Upper lobe of left lung (tissue), 6 donors: Measurements from ENCODE around the gene UBE2D3. TPM values are rescaled to one million over a fixed set of nuclear protein-coding genes. Genes with fewer than 3 reads are reported as not detected.
A peak's percentile ranks its signal among the peaks of the same experiment; 100 is the strongest.
"Not testable (repeated sequence)": the region's sequence is repeated elsewhere in the genome, so short reads cannot be mapped to it uniquely, and the experiment has no call there.

Experiments used
- ATAC-seq, 2 donors: fragments of 200-7000 bp; cut with Tn5 transposase; one replicate each; pipeline ENCODE4 v1.9.1; 2022; ENCODE audit warnings: mild to moderate bottlenecking in 2 of 2, moderate library complexity in 2 of 2; ENCODE audit not compliant: low FRiP score in 2 of 2
- DNase-seq, 2 donors: peaks; one replicate each; pipeline ENCODE4 v3.0.0-alpha.2; 2019 to 2020
- H3K27ac ChIP-seq, 4 donors: fragments of 200-600 bp; sonication (generic); one replicate each; pipeline ENCODE4 v1.5.1; 2016 to 2019
- H3K27me3 ChIP-seq, 4 donors: fragments of 200-600 bp; sonication (generic); one replicate each; pipeline ENCODE4 v1.5.1; 2017 to 2019
- H3K36me3 ChIP-seq, 4 donors: fragments of 200-600 bp; sonication (generic); one replicate each; pipeline ENCODE4 v1.5.1; 2016 to 2019
- H3K4me1 ChIP-seq, 4 donors: fragments of 200-600 bp; sonication (generic); one replicate each; pipeline ENCODE4 v1.5.1; 2018 to 2019
- H3K4me3 ChIP-seq, 4 donors: fragments of 200-600 bp; sonication (generic); one replicate each; pipeline ENCODE4 v1.5.1; 2017 to 2019; ENCODE audit warnings: mild to moderate bottlenecking in 2 of 4, moderate library complexity in 1 of 4
- H3K9me3 ChIP-seq, 4 donors: fragments of 200-600 bp; sonication (generic); one replicate each; pipeline ENCODE4 v1.5.1; 2018 to 2019
- CTCF ChIP-seq, 6 experiments: fragments of 450-650 bp in 4 of 6; fragments of 200-600 bp in 2 of 6; sonication (generic) in 2 of 6; IDR thresholded peaks; one replicate each; pipeline ENCODE4 v1.5.1; 2016 to 2019; ENCODE audit warnings: antibody characterized with exemption in 6 of 6
- EP300 ChIP-seq, 4 donors: sonication (generic); formaldehyde crosslinking; IDR thresholded peaks; one replicate each; pipeline ENCODE4 v1.5.1; 2017; ENCODE audit warnings: antibody characterized with exemption in 4 of 4, control low read depth in 2 of 4
- POLR2A ChIP-seq, 4 donors: fragments of 450-650 bp; IDR thresholded peaks; one replicate each; pipeline ENCODE4 v1.5.1; 2016 to 2017; ENCODE audit warnings: antibody characterized with exemption in 4 of 4, mild to moderate bottlenecking in 2 of 4
- POLR2AphosphoS5 ChIP-seq, 2 donors: sonication (generic); formaldehyde crosslinking; IDR thresholded peaks; one replicate each; pipeline ENCODE4 v1.5.1; 2017; ENCODE audit warnings: antibody characterized with exemption in 2 of 2
- WGBS, 2 donors: methylation state at CpG; one replicate each; pipeline ENCODE4 v1.1.5; 2017 to 2018; 5-methylcytosine and 5-hydroxymethylcytosine counted together
- total RNA-seq, 6 donors: library from RNA; depleted of rRNA in 4 of 6; stranded (reverse); fragments of >200 nt in 4 of 6; gene quantifications; one replicate each; pipeline versions ENCODE4 v1.1.0 to v1.2.1, GENCODE V29; 2016 to 2021
- donor health status: DM: no; HTN: no; CAD: no; lungs with moderate emphysema.
- donor health status: DM: no; HTN: yes; CAD: no; lungs with severe emphysema.

UBE2D3 gene
- total RNA-seq, 6 donors from 2014 or later, result 215 to 376 (median 317) TPM

GRCh38 chr4:102823897-102824296 is 3.5 kb downstream of the UBE2D3 start:
- H3K4me1 ChIP-seq, result peaks cover 51 to 61% (median 60%) of the 10 kb centered on the region in 4 donors

GRCh38 chr4:102823464-102823863 is 3.9 kb downstream of the UBE2D3 start:
- DNase-seq (no peak), ATAC-seq (no peak)
- TF ChIP-seq POLR2AphosphoS5 (IDR thresholded peaks at IDR 0.05) (no peak), EP300 (IDR thresholded peaks at IDR 0.05) (no peak), POLR2A (IDR thresholded peaks at IDR 0.05) (no peak), CTCF (IDR thresholded peaks at IDR 0.05) (no peak)
- no peaks in the 10 kb centered on the region for H3K9me3 ChIP-seq
- H3K4me1 ChIP-seq, result peaks cover 56 to 60% (median 60%) of the 10 kb centered on the region in 4 donors
- peak overlapping the region; percentile 5 to 100 (median 99) for H3K27ac ChIP-seq
- H3K4me3 ChIP-seq, result peak overlapping the region in 3 of 4 donors; percentile 57 to 86 (median 76)
- H3K27me3 ChIP-seq, result no peaks in the 10 kb centered on the region
- WGBS, 2 donors, result 19 to 25% methylated on average over 4 of the region's 4 CpGs
- peaks cover 0 to 13% (median 0%) of the 10 kb centered on the region in 4 donors for H3K36me3 ChIP-seq

More at GRCh38 chr4:102823897-102824296, 3.5 kb downstream of the UBE2D3 start:
- H3K27ac ChIP-seq, result peak overlapping the region; percentile 98 to 100 (median 100)
- DNase-seq (no peak), ATAC-seq (no peak)
- H3K27me3 ChIP-seq, result no peaks in the 10 kb centered on the region
- H3K36me3 ChIP-seq, result peaks cover 0 to 13% (median 0%) of the 10 kb centered on the region in 4 donors
- H3K9me3 ChIP-seq, result no peaks in the 10 kb centered on the region
- peak overlapping the region in 3 of 4 donors; percentile 57 to 86 (median 76) for H3K4me3 ChIP-seq
- TF ChIP-seq POLR2A (IDR thresholded peaks at IDR 0.05) (no peak), POLR2AphosphoS5 (IDR thresholded peaks at IDR 0.05) (no peak), CTCF (IDR thresholded peaks at IDR 0.05) (no peak), EP300 (IDR thresholded peaks at IDR 0.05) (no peak)
- 35 to 37% methylated on average over 4 of the region's 4 CpGs for WGBS, 2 donors

- WGBS, 2 donors, result 59 to 61% methylated on average over 8 of the region's 8 CpGs
- Histone ChIP-seq H3K4me1 (peaks cover 88 to 97% (median 92%) of the 10 kb centered on the region in 4 donors), H3K4me3 (no peak overlapping the region), H3K9me3 (no peaks in the 10 kb centered on the region), H3K27ac (peak overlapping the region in 2 of 4 donors; percentile 57 to 73), H3K36me3 (peaks cover 0 to 13% (median 0%) of the 10 kb centered on the region in 4 donors), H3K27me3 (no peaks in the 10 kb centered on the region)
- ATAC-seq (no peak), DNase-seq (no peak)
- TF ChIP-seq POLR2AphosphoS5 (IDR thresholded peaks at IDR 0.05), result no peak
- TF ChIP-seq EP300 (IDR thresholded peaks at IDR 0.05), result no peak
- no peak for TF ChIP-seq CTCF (IDR thresholded peaks at IDR 0.05)
- no peak for TF ChIP-seq POLR2A (IDR thresholded peaks at IDR 0.05)
Observed at GRCh38 chr4:102819588-102820365, 7.6 kb downstream of the UBE2D3 start.

GRCh38 chr4:102819100-102819499 is 8.3 kb downstream of the UBE2D3 start:
- not testable (repeated sequence) for H3K27me3 ChIP-seq, H3K4me3 ChIP-seq, H3K9me3 ChIP-seq, DNase-seq, ATAC-seq
- WGBS, 2 donors, result 75 to 84% methylated on average over 10 of the region's 10 CpGs
- peaks cover 88 to 98% (median 96%) of the 10 kb centered on the region in 4 donors for H3K4me1 ChIP-seq
- H3K27ac ChIP-seq, result peak overlapping the region in 2 of 4 donors; percentile 57 to 73
- H3K36me3 ChIP-seq, result peaks cover 0 to 12% (median 0%) of the 10 kb centered on the region in 4 donors

- Histone ChIP-seq H3K36me3 (peaks cover 0 to 14% (median 3%) of the 10 kb centered on the region in 4 donors), H3K27me3 (no peaks in the 10 kb centered on the region), H3K4me1 (peaks cover 85 to 98% (median 94%) of the 10 kb centered on the region in 4 donors), H3K27ac (peak overlapping the region in 3 of 4 donors; percentile 15 to 57 (median 21)), H3K4me3 (no peak overlapping the region), H3K9me3 (no peaks in the 10 kb centered on the region)
- WGBS, 2 donors, result 40 to 47% methylated on average over 9 of the region's 9 CpGs
- TF ChIP-seq CTCF (IDR thresholded peaks at IDR 0.05), result no peak
- no peak for TF ChIP-seq POLR2A (IDR thresholded peaks at IDR 0.05)
- TF ChIP-seq POLR2AphosphoS5 (IDR thresholded peaks at IDR 0.05), result no peak
- no peak for TF ChIP-seq EP300 (IDR thresholded peaks at IDR 0.05)
- ATAC-seq (peak in 1 of 2 donors; percentile 39), DNase-seq (no peak)
Observed at GRCh38 chr4:102817613-102818268, 9.6 kb downstream of the UBE2D3 start.
